GM18520 (cell line): ENCODE data around the gene CD84.
"Not testable (repeated sequence)": the region's sequence is repeated elsewhere in the genome, so short reads cannot be mapped to it uniquely, and the experiment has no call there.

ENCODE experiments used
- ATAC-seq: cut with Tn5 transposase; IDR thresholded peaks from one replicate; pipeline ENCODE4 v1.9.1; 2021; ENCODE audit not compliant: unreplicated experiment

CD84 gene

DNA sequence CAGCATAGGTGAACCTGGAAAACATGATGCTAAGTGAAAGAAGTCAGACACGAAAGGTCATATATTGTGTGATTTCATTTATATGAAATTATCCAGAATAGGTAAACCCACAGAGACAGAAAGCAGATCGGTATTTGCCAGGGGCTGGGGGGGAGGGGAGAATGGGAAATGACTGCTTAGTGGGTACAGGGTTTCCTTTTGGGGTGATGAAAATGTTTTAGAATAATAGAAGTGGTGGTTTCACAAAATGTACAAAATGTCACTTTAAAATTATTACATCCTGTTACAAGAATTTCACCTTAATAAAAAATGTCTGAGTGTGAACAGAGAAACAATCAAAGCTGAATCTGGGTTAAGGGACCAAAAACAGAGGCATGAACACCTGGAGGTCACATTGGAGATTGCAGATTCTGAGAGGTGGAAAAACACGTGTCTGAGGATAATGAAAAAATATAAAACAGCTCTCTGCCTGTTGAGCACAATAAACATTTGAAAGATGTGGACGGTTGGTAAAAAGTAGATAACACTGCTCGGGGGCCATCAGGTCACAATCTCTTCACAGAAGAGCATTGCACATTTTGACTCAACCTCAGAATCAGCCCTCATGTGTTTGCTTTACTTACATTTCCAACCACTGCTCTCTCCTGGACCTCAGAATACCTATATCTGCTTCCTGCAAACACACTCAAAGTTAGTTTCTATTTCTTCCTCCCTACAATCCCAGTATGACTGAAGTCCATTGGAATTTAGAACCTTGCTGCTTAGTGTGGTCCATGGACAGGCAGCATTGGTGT is 59.5 kb downstream of the CD84 start:
- no peak for ATAC-seq

DNA sequence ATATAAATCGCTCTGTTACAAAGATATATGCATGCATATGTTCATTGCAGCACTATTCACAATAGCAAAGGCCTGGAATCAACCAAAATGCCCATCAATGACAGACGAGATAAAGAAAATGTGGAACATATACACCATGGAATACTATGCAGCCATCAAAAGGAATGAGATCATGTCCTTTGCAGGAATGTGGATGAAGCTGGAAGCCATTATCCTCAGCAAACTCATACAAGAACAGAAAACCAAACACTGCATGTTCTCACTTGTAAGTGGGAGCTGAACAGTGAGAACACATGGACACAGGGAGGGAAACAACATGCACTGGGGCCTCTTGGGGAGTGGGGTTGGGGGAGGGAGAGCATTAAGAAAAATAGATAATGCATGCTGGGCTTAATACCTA is 61.8 kb downstream of the CD84 start:
- ATAC-seq = not testable (repeated sequence)

DNA sequence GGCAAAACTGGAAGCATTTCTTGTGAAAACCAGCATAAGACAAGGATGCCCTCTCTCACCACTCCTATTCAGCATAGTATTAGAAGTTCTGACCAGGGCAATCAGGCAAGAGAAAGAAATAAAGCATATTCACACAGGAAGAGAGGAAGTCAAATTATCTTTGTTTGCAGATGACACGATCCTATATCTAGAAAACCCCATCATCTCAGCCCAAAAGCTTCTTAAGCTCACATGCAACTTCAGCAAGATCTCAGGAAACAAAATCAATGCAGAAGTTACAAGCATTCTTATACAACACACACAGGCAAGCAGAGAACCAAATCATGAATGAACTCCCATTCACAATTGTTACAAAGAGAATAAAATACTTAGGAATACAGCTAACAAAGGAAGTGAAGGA is 63.4 kb downstream of the CD84 start:
- not testable (repeated sequence) for ATAC-seq

DNA sequence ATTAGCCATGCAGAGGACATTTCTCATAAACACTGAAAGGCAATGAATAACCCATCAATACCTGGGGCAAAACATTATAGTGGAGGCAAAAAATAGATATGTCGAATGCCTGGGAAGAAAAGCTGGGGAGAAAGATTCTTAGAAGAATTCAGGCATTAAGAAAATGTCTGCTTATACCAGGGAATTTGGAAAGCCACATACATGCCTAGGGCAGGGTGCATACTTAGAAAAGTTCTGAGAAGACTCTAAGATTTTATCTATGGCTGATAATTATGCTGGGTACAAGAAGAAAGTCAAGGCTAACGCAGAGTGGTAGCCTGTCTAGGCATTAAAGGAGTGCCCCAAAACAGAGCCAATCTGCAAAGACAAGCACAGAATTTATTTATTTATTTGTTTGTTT is 74.6 kb downstream of the CD84 start:
- no peak for ATAC-seq

DNA sequence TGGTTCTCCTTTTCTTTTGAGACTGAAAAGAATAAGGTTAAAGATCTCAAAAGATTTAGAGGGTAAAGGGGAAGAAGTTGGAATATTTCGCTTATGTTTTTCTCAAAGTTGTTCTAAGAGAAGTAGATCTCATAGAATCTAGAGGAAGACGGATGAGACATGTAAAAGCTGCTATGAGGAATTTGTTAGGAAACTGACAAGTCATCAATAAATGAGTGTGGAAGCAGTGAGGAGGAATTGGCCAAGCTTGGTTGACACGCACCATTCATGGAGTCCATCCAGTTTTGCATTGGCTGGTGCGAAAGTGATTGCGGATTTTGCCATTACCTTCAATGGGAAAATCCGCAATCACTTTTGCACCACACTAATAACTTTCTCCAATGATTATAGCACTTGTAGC is 76.2 kb downstream of the CD84 start:
- ATAC-seq = no peak

DNA sequence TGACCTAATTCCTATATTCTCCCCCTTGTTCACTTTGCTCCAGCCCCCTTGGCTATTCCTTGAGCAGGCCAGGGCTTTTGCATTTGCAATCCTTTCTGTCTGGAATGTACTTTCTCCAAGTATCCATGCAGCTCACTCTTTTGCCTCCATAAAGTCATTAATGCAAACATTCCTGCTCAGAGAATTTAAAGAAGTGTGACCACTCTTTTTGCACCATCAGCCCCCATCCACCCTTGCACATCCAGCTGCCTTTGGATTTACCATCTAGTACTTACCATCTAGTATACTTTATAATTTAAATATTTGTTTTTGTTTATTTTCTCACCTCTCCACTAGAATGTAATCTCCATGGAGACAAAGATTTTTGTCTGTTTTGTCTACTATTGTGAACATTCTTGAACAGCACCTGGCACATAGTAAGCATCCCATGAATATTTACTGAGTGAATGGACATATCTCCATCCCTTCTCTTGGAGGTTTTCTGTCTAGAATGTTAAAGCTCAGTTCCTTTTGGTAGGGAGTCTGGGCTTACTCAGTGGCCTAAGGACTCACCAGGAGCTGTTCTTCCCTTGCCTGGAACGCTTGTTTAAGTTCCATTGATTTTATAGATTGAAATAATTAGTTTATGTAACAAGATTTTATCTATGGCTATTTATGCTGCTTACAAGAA is 78.8 kb downstream of the CD84 start:
- no peak for ATAC-seq

DNA sequence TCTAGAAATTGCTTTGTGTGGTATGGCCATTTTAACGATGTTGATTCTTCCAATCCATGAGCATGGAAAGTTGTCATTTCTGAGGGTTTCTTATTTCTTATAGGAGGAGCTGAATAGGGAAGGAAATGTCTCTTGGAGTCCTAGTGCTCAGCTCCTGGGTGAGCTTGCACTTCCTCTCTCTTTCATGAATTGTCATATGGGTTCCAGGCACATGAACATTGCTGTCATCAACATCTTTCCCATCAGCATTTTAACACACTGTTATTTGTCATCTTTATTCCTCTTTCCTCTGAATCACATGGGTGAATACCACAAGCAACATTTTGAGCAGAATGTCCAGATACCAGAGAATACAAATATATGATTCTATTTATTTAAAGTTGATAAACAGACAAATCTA is 79.7 kb downstream of the CD84 start:
- no peak for ATAC-seq

DNA sequence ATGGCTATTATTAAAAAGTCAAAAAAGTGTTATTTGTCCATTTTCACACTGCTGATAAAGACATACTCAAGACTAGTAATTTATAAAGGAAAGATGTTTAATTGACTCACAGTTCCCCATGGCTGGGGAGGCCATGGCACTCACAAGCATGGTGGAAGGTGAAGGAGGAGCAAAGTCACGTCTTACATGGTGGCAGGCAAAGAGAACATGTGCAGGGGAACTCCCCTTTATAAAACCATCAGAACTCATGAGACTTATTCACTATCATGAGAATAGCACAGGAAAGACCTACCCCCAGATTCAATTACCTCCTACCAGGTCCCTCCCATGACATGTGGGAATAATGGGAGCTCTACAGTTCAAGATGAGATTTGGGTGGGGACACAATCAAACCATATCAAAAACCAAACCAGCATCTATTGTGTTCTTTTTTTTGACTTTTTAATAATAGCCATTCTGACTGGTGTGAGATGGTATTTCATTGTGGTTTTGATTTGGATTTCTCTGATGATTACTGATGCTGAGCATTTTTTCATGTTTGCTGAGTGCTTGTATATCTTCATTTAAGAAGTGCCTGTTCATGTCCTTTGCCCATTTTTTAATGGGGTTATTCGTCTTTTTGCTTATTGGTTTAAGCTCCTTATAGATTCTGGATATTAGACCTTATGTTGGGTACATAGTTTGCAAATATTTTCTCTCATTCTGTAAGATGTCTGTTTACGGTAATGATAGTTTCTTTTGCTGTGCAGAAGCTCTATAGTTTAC is 80.8 kb downstream of the CD84 start:
- not testable (repeated sequence) for ATAC-seq

DNA sequence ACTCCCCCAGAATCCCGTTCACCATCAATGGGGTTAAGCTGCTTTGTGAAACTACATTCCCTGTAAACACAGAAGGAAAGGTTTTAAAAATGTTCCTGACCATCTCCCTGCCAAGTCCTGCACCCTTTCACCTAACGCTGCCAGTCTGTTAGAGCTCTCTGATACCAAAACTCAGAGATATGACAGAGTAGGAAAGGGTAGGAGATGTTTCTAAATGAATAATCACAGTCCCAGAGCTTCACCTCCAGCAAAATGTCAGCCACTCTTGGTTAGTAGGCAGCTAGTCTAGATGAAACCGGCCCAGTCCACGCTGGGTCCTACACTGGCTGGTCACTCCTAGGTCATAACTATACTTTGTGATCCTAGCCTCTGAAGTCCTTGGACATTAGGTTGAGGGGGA is 83.0 kb downstream of the CD84 start:
- no peak for ATAC-seq

DNA sequence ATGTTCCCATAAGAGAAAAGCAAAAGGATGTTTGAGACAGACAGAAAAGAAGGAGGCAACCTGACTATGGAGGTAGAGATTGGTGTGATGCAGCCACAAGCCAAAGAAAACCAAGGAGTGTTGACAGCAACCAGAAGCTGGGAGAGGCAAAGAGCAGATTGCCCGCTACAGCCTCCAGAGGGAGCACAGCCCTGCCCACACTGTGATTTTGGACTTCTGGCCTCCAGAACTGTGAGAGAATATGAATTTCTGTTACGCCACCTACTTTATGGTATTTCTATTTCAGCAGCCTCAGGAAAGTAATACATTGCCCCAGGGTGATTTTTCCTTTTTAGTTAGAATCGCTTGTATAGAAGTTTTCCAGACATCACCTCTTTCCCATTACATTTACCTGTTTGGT is 84.7 kb downstream of the CD84 start:
- no peak for ATAC-seq

DNA sequence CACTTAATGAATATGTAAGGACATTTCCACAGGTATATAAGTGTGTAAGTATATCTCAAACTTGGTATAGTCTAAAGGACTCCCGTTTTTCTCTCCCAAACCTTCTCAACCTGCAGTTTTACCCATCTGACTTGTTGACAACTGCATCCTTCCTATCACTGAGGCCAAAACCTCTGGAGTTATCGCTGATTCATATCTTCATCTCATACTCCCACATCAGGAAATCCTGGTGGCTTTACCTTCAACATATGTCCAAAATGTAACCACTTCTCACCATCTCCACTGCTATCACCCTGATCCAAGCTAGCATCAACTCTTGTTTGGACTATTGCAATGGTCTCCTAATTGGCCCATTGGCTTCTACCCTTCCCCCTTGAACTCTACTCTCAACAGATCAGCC is 86.7 kb downstream of the CD84 start:
- no peak for ATAC-seq

DNA sequence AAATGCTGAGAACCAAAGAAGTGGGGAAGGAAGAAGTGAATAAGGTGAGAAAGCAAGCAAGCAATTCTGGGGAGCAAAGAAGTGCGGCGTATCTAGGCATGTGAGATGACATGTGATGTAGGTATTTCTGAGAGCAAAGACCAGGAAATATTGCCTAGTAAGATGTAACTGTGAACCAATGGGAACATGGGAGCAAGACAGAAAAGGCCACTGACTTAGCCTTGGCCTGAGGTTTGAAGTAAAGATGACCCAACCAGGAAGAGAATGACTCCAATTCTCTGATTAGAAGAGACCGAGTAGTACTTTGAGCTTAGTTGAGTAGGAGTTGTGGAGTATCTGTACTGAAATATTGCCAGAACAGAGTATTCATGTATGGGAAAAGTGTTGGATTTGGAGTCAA is 87.3 kb downstream of the CD84 start:
- no peak for ATAC-seq
